ENCODE results near the gene ST6GALNAC4. TPM values are rescaled to one million over a fixed set of nuclear protein-coding genes. Genes with fewer than 3 reads are reported as not detected.
A peak's percentile ranks its signal among the peaks of the same experiment; 100 is the strongest.

Gene ST6GALNAC4
- polyA plus RNA-seq, 1 donor (not counting 4 experiments of a cell fraction or from before 2014, with no cell fraction given) = 5.8 TPM

GRCh38 chr9:127959841-127960409 is 43.1 kb upstream of the ST6GALNAC4 start:
- H3K9ac ChIP-seq (ENCODE audit: control insufficient read depth, extremely low read depth, insufficient read depth, low read length) = peak overlapping the region; percentile 10
- peak overlapping the region; percentile 22 for H3K4me2 ChIP-seq (ENCODE audit: control insufficient read depth, extremely low read depth, insufficient read depth, low read depth, low read length)
- no peaks in the 10 kb centered on the region for H3K27me3 ChIP-seq (ENCODE audit: control insufficient read depth, extremely low read depth, insufficient read depth, low read length)
- H3K4me1 ChIP-seq (ENCODE audit: control insufficient read depth, extremely low read depth, insufficient read depth, low read length) = peaks cover 25% of the 10 kb centered on the region
- no peak overlapping the region for H3K4me3 ChIP-seq (ENCODE audit: control insufficient read depth in 2 of 3, extremely low read depth in 1 of 3, insufficient read depth in 2 of 3, low read depth in 1 of 3, low read length in 3 of 3)
- TF ChIP-seq CTCF (optimal IDR thresholded peaks at IDR 0.05 in 1 of 3, IDR thresholded peaks at IDR 0.05 in 1 of 3, conservative IDR thresholded peaks at IDR 0.05 in 1 of 3; ENCODE audit: extremely low read depth in 1 of 3, insufficient read depth in 2 of 3, low read length in 3 of 3) (no peak), EZH2 (IDR thresholded peaks at IDR 0.05; ENCODE audit: low read length) (no peak)
- peaks cover 0 to 3% of the 10 kb centered on the region in 2 experiments for H3K36me3 ChIP-seq (ENCODE audit: control insufficient read depth in 2 of 2, extremely low read depth in 1 of 2, insufficient read depth in 2 of 2, low read length in 2 of 2)
- dilution Hi-C loops (cut with MboI; ENCODE audit: extremely low pct_ligation_motif_present, low sequenced_read_pairs) = no loop called here
- FAIRE-seq (no peak), DNase-seq (ENCODE audit: low read depth, low spot score) (no peak)
- H3K27ac ChIP-seq (ENCODE audit: control insufficient read depth, insufficient read depth, low read length) = peak overlapping the region; percentile 44
- peak overlapping the region; percentile 72 for H2AFZ ChIP-seq (ENCODE audit: control insufficient read depth, low read length)
- H3K9me1 ChIP-seq (ENCODE audit: control insufficient read depth, extremely low read depth, insufficient read depth, low read length) = peaks cover 2% of the 10 kb centered on the region
- no peaks in the 10 kb centered on the region for H4K20me1 ChIP-seq (ENCODE audit: control insufficient read depth, extremely low read depth, insufficient read depth, low read length)
- no peaks in the 10 kb centered on the region for H3K9me3 ChIP-seq (ENCODE audit: control insufficient read depth, low read depth, low read length)
- H3K79me2 ChIP-seq (ENCODE audit: control insufficient read depth, insufficient read depth, low read length) = peaks cover under 1% of the 10 kb centered on the region

GRCh38 chr9:127959398-127959797 is 42.6 kb upstream of the ST6GALNAC4 start:
- DNase-seq (ENCODE audit: low read depth, low spot score) (no peak), FAIRE-seq (no peak)
- TF ChIP-seq CTCF (optimal IDR thresholded peaks at IDR 0.05 in 1 of 3, IDR thresholded peaks at IDR 0.05 in 1 of 3, conservative IDR thresholded peaks at IDR 0.05 in 1 of 3; ENCODE audit: extremely low read depth in 1 of 3, insufficient read depth in 2 of 3, low read length in 3 of 3) = no peak
- TF ChIP-seq EZH2 (IDR thresholded peaks at IDR 0.05; ENCODE audit: low read length) = no peak
- H3K4me1 ChIP-seq (ENCODE audit: control insufficient read depth, extremely low read depth, insufficient read depth, low read length) = peaks cover 30% of the 10 kb centered on the region
- H3K79me2 ChIP-seq (ENCODE audit: control insufficient read depth, insufficient read depth, low read length) = peaks cover 2% of the 10 kb centered on the region
- no peak overlapping the region for H2AFZ ChIP-seq (ENCODE audit: control insufficient read depth, low read length)
- peaks cover 0 to 3% of the 10 kb centered on the region in 2 experiments for H3K36me3 ChIP-seq (ENCODE audit: control insufficient read depth in 2 of 2, extremely low read depth in 1 of 2, insufficient read depth in 2 of 2, low read length in 2 of 2)
- H4K20me1 ChIP-seq (ENCODE audit: control insufficient read depth, extremely low read depth, insufficient read depth, low read length) = no peaks in the 10 kb centered on the region
- H3K9me1 ChIP-seq (ENCODE audit: control insufficient read depth, extremely low read depth, insufficient read depth, low read length) = peaks cover 2% of the 10 kb centered on the region
- H3K9ac ChIP-seq (ENCODE audit: control insufficient read depth, extremely low read depth, insufficient read depth, low read length) = no peak overlapping the region
- no peak overlapping the region for H3K4me2 ChIP-seq (ENCODE audit: control insufficient read depth, extremely low read depth, insufficient read depth, low read depth, low read length)
- H3K27ac ChIP-seq (ENCODE audit: control insufficient read depth, insufficient read depth, low read length) = no peak overlapping the region
- no peaks in the 10 kb centered on the region for H3K9me3 ChIP-seq (ENCODE audit: control insufficient read depth, low read depth, low read length)
- no peak overlapping the region for H3K4me3 ChIP-seq (ENCODE audit: control insufficient read depth in 2 of 3, extremely low read depth in 1 of 3, insufficient read depth in 2 of 3, low read depth in 1 of 3, low read length in 3 of 3)
- no peaks in the 10 kb centered on the region for H3K27me3 ChIP-seq (ENCODE audit: control insufficient read depth, extremely low read depth, insufficient read depth, low read length)
- dilution Hi-C loops (cut with MboI; ENCODE audit: extremely low pct_ligation_motif_present, low sequenced_read_pairs) = no loop called here
